Measurements from ENCODE around the gene FITM2.
A peak's percentile ranks its signal among the peaks of the same experiment; 100 is the strongest.

FITM2 gene

GRCh38 chr20:44302026-44302669 lies 8.9 kb downstream of the FITM2 start (continued):
- no peak for TF ChIP-seq TSHZ1 (tag by site-specific recombination; IDR thresholded peaks at IDR 0.05; ENCODE audit: borderline replicate concordance)
- TF ChIP-seq ZBTB17 (tag by site-specific recombination; IDR thresholded peaks at IDR 0.05): no peak
- no peak for TF ChIP-seq ZBTB48 (tag by site-specific recombination; IDR thresholded peaks at IDR 0.05)
- TF ChIP-seq, protein P1, sequence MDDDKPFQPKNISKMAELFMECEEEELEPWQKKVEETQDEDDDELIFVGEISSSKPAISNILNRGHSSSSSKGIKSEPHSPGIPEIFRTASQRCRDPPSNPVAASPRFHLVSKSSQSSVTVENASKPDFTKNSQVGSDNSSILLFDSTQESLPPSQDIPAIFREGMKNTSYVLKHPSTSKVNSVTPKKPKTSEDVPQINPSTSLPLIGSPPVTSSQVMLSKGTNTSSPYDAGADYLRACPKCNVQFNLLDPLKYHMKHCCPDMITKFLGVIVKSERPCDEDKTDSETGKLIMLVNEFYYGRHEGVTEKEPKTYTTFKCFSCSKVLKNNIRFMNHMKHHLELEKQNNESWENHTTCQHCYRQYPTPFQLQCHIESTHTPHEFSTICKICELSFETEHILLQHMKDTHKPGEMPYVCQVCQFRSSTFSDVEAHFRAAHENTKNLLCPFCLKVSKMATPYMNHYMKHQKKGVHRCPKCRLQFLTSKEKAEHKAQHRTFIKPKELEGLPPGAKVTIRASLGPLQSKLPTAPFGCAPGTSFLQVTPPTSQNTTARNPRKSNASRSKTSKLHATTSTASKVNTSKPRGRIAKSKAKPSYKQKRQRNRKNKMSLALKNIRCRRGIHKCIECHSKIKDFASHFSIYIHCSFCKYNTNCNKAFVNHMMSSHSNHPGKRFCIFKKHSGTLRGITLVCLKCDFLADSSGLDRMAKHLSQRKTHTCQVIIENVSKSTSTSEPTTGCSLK (tag by site-specific recombination; IDR thresholded peaks at IDR 0.05): no peak
- TF ChIP-seq ZNF521 (tag by site-specific recombination; IDR thresholded peaks at IDR 0.05): no peak
- peak; percentile 73 for TF ChIP-seq SCRT2 (tag by site-specific recombination; IDR thresholded peaks at IDR 0.05)
- TF ChIP-seq ZNF747 (tag by site-specific recombination; IDR thresholded peaks at IDR 0.05): no peak
- TF ChIP-seq ATF2 (tag by site-specific recombination; IDR thresholded peaks at IDR 0.05; ENCODE audit: low read depth): peak; percentile 72
- no peak for TF ChIP-seq ZNF239 (tag by site-specific recombination; IDR thresholded peaks at IDR 0.05)
- TF ChIP-seq OSR2 (tag by site-specific recombination; IDR thresholded peaks at IDR 0.05): peak; percentile 77
- no peak for TF ChIP-seq ZNF157 (tag by site-specific recombination; IDR thresholded peaks at IDR 0.05)

DNA sequence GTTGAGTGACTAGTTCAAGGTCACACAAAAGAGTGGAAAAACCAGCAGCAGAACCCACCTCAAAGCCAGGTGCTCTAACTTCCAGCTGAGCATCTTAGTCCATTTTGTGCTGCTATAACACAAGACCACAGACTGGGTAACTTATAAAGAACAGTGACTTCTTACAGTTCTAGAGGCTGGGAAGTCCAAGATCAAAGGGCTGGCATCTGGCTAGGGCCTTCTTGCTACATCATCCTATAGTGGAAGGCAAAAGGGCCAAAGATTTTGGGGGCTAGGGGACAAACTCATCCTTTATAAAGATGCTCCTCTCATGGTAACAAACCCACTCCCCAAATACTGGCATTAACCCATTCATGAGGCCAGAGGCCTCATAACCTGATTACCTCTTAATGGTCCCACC lies 9.7 kb downstream of the FITM2 start:
- POLR2A ChIA-PET: no interaction called here
- no peak overlapping the region for H3K27ac ChIP-seq (ENCODE audit: extremely low read depth, low read depth, low read length)
- no peak for TF ChIP-seq ZNF837 (tag by site-specific recombination; IDR thresholded peaks at IDR 0.05)
- no peak for TF ChIP-seq ZNF391 (tag by site-specific recombination; IDR thresholded peaks at IDR 0.05; ENCODE audit: borderline replicate concordance, low read depth)
- TF ChIP-seq ZNF398 (tag by site-specific recombination; IDR thresholded peaks at IDR 0.05): no peak
- no peak for TF ChIP-seq KLF10 (tag by site-specific recombination; IDR thresholded peaks at IDR 0.05)
- TF ChIP-seq, protein P2, sequence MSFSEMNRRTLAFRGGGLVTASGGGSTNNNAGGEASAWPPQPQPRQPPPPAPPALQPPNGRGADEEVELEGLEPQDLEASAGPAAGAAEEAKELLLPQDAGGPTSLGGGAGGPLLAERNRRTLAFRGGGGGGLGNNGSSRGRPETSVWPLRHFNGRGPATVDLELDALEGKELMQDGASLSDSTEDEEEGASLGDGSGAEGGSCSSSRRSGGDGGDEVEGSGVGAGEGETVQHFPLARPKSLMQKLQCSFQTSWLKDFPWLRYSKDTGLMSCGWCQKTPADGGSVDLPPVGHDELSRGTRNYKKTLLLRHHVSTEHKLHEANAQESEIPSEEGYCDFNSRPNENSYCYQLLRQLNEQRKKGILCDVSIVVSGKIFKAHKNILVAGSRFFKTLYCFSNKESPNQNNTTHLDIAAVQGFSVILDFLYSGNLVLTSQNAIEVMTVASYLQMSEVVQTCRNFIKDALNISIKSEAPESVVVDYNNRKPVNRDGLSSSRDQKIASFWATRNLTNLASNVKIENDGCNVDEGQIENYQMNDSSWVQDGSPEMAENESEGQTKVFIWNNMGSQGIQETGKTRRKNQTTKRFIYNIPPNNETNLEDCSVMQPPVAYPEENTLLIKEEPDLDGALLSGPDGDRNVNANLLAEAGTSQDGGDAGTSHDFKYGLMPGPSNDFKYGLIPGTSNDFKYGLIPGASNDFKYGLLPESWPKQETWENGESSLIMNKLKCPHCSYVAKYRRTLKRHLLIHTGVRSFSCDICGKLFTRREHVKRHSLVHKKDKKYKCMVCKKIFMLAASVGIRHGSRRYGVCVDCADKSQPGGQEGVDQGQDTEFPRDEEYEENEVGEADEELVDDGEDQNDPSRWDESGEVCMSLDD (tag by site-specific recombination; IDR thresholded peaks at IDR 0.05): no peak
- no peak for TF ChIP-seq ZSCAN4 (tag by site-specific recombination; IDR thresholded peaks at IDR 0.05)
- TF ChIP-seq ZNF274 (IDR thresholded peaks at IDR 0.05; ENCODE audit: low read length): no peak
- no peak for TF ChIP-seq ZNF274 (tag by site-specific recombination; IDR thresholded peaks at IDR 0.05; ENCODE audit: borderline replicate concordance)
- TF ChIP-seq, protein P3, sequence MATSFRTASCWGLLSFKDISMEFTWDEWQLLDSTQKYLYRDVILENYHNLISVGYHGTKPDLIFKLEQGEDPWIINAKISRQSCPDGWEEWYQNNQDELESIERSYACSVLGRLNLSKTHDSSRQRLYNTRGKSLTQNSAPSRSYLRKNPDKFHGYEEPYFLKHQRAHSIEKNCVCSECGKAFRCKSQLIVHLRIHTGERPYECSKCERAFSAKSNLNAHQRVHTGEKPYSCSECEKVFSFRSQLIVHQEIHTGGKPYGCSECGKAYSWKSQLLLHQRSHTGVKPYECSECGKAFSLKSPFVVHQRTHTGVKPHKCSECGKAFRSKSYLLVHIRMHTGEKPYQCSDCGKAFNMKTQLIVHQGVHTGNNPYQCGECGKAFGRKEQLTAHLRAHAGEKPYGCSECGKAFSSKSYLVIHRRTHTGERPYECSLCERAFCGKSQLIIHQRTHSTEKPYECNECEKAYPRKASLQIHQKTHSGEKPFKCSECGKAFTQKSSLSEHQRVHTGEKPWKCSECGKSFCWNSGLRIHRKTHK (tag by site-specific recombination; IDR thresholded peaks at IDR 0.05): no peak

More for the DNA sequence above, 9.7 kb downstream of the FITM2 start:
- Histone ChIP-seq H3K4me1 (ENCODE audit: control insufficient read depth, insufficient read depth, low read length) (no peaks in the 10 kb centered on the region), H3K9me3 (ENCODE audit: control insufficient read depth, insufficient read depth, low read depth, low read length) (no peaks in the 10 kb centered on the region), H3K36me3 (ENCODE audit: control insufficient read depth in 2 of 2, insufficient read depth in 1 of 2, low read length in 2 of 2) (no peaks in the 10 kb centered on the region), H3K4me3 (ENCODE audit: low read depth, low read length) (no peak overlapping the region)
- CTCF ChIA-PET: interaction anchor here (2.1 to 2.5 kb wide), 2 partner anchors 10 to 83 kb away, joined by 7 to 8 read pairs; partner anchors contain the start of gene FITM2
